WTC11 (cell line): Measurements from ENCODE around the gene FOXA2. TPM values are rescaled to one million over a fixed set of nuclear protein-coding genes. Genes with fewer than 3 reads are reported as not detected.

Experiments used
- ATAC-seq: fragments of 200-7000 bp; cut with Tn5 transposase; 2 replicates; pipeline ENCODE4 v1.10.0; 2021; ENCODE audit warnings: mild to moderate bottlenecking, moderate library complexity
- CTCF ChIA-PET: fragments of 300-600 bp; sonication (Branson Sonifier 250); formaldehyde crosslinking; loops from one replicate; lab custom pipeline; 2021; ENCODE audit warnings: antibody characterized with exemption; lab: Charles Lee
- POLR2A ChIA-PET: fragments of 350-600 bp; sonication (Branson Sonifier 250); formaldehyde crosslinking; loops from one replicate; lab custom pipeline; 2021; ENCODE audit warnings: antibody characterized with exemption; lab: Charles Lee
- DNase-seq: peaks from one replicate; pipeline ENCODE4 v3.0.0; 2021; ENCODE audit warnings: low spot score
- H3K27ac Mint-ChIP-seq: 2 replicates; pipeline ENCODE4 v1.8.0; 2021; ENCODE audit warnings: mixed read lengths
- H3K27me3 Mint-ChIP-seq: 2 replicates; pipeline ENCODE4 v1.8.0; 2021; ENCODE audit warnings: low read depth, mild to moderate bottlenecking, moderate library complexity, mixed read lengths
- H3K36me3 Mint-ChIP-seq: 2 replicates; pipeline ENCODE4 v1.8.0; 2021; ENCODE audit warnings: mixed read lengths
- H3K4me1 Mint-ChIP-seq: 2 replicates; pipeline ENCODE4 v1.8.0; 2022; ENCODE audit warnings: mixed read lengths
- H3K4me3 Mint-ChIP-seq: 2 replicates; pipeline ENCODE4 v1.8.0; 2021; ENCODE audit warnings: mild to moderate bottlenecking, moderate library complexity, mixed read lengths
- H3K9me3 Mint-ChIP-seq: 2 replicates; pipeline ENCODE4 v1.8.0; 2021; ENCODE audit warnings: mixed read lengths
- ARID4B ChIP-seq: sonication (generic); formaldehyde crosslinking; IDR thresholded peaks from 2 replicates; pipeline ENCODE4 v1.8.0; 2023; ENCODE audit warnings: missing genetic modification reagents, mild to moderate bottlenecking, borderline replicate concordance
- CBFB ChIP-seq: sonication (generic); formaldehyde crosslinking; IDR thresholded peaks from 2 replicates; pipeline ENCODE4 v1.8.1; 2022; ENCODE audit warnings: mild to moderate bottlenecking, low read depth, missing genetic modification reagents
- CDX4 ChIP-seq: fragments of 250-450 bp; sonication (Bioruptor Pico); IDR thresholded peaks from 2 replicates; pipeline ENCODE4 v1.9.0; 2021; ENCODE audit warnings: moderate library complexity, mild to moderate bottlenecking, inconsistent platforms, borderline replicate concordance
- CREB1 ChIP-seq: sonication (generic); formaldehyde crosslinking; IDR thresholded peaks from 2 replicates; pipeline ENCODE4 v1.8.0; 2023; ENCODE audit warnings: mild to moderate bottlenecking, missing genetic modification reagents
- EMX1 ChIP-seq: fragments of 250-450 bp; sonication (Bioruptor Pico); IDR thresholded peaks from 2 replicates; pipeline ENCODE4 v1.8.0; 2021; ENCODE audit warnings: mild to moderate bottlenecking
- ETV6 ChIP-seq: sonication (generic); formaldehyde crosslinking; IDR thresholded peaks from 2 replicates; pipeline ENCODE4 v1.8.1; 2022; ENCODE audit warnings: mild to moderate bottlenecking, missing genetic modification reagents
- GABPB1 ChIP-seq: sonication (generic); formaldehyde crosslinking; IDR thresholded peaks from 2 replicates; pipeline ENCODE4 v1.8.1; 2023; ENCODE audit warnings: mild to moderate bottlenecking, missing genetic modification reagents
- GRHL2 ChIP-seq: fragments of 250-450 bp; sonication (Bioruptor Pico); IDR thresholded peaks from 2 replicates; pipeline ENCODE4 v1.8.0; 2022; ENCODE audit warnings: mild to moderate bottlenecking, moderate library complexity; ENCODE audit not compliant: insufficient replicate concordance, severe bottlenecking
- MLX ChIP-seq: sonication (generic); formaldehyde crosslinking; IDR thresholded peaks from 2 replicates; pipeline ENCODE4 v1.8.1; 2023; ENCODE audit warnings: mild to moderate bottlenecking, missing genetic modification reagents, moderate library complexity
- MXD4 ChIP-seq: fragments of 250-450 bp; sonication (Bioruptor Pico); IDR thresholded peaks from 2 replicates; pipeline ENCODE4 v1.8.0; 2021; ENCODE audit warnings: mild to moderate bottlenecking, moderate library complexity, borderline replicate concordance
- NR1H2 ChIP-seq: sonication (generic); formaldehyde crosslinking; IDR thresholded peaks from 2 replicates; pipeline ENCODE4 v1.9.0; 2021; ENCODE audit warnings: mild to moderate bottlenecking, moderate library complexity, missing genetic modification reagents
- RELA ChIP-seq: sonication (generic); formaldehyde crosslinking; IDR thresholded peaks from 2 replicates; pipeline ENCODE4 v1.8.1; 2022; ENCODE audit warnings: missing genetic modification reagents, mild to moderate bottlenecking, borderline replicate concordance
- SMAD4 ChIP-seq: sonication (generic); formaldehyde crosslinking; IDR thresholded peaks from 2 replicates; pipeline ENCODE4 v1.8.0; 2022; ENCODE audit warnings: mild to moderate bottlenecking, missing genetic modification reagents
- SOX15 ChIP-seq: fragments of 250-450 bp; sonication (Bioruptor Pico); IDR thresholded peaks from 2 replicates; pipeline ENCODE4 v1.9.0; 2021; ENCODE audit warnings: mild to moderate bottlenecking
- USF1 ChIP-seq: sonication (generic); formaldehyde crosslinking; IDR thresholded peaks from 2 replicates; pipeline ENCODE4 v1.8.0; 2022; ENCODE audit warnings: mild to moderate bottlenecking, missing genetic modification reagents
- ZBTB21 ChIP-seq: sonication (generic); formaldehyde crosslinking; IDR thresholded peaks from 2 replicates; pipeline ENCODE4 v1.8.1; 2023; ENCODE audit warnings: mild to moderate bottlenecking, missing genetic modification reagents, borderline replicate concordance
- ZNF121 ChIP-seq: sonication (generic); formaldehyde crosslinking; IDR thresholded peaks from 2 replicates; pipeline ENCODE4 v1.8.0; 2023; ENCODE audit warnings: missing genetic modification reagents
- ZNF512 ChIP-seq: sonication (generic); formaldehyde crosslinking; IDR thresholded peaks from 2 replicates; pipeline ENCODE4 v1.8.1; 2022; ENCODE audit warnings: missing genetic modification reagents, borderline replicate concordance
- total RNA-seq: library from RNA; stranded (reverse); gene quantifications from 3 replicates; pipeline ENCODE4 v1.2.3, GENCODE V29; 2021
- TF ChIP-seq, protein P1 (sequence below): sonication (generic); formaldehyde crosslinking; IDR thresholded peaks from 2 replicates; pipeline ENCODE4 v1.8.0; 2023; ENCODE audit warnings: missing genetic modification reagents
- TF ChIP-seq, protein P2 (sequence below): fragments of 250-450 bp; sonication (Bioruptor Pico); IDR thresholded peaks from 2 replicates; pipeline ENCODE4 v1.9.0; 2021; ENCODE audit warnings: mild to moderate bottlenecking
- TF ChIP-seq, protein P3 (sequence below): sonication (generic); formaldehyde crosslinking; IDR thresholded peaks from 2 replicates; pipeline ENCODE4 v1.8.1; 2022; ENCODE audit warnings: mild to moderate bottlenecking, missing genetic modification reagents, moderate library complexity, borderline replicate concordance

Gene FOXA2
- total RNA-seq, 1 experiment from 2014 or later = 3.1 TPM

- TF ChIP-seq MXD4 (CRISPR knock-in tag) (no peak), ZNF121 (CRISPR knock-in tag) (peak; percentile 3; the same call in 1 of the 2 replicates), SMAD4 (no peak)
- Mint-ChIP-seq H3K4me1 (peaks cover 25% of the 10 kb centered on the region), H3K36me3 (no peaks in the 10 kb centered on the region), H3K4me3 (no peak overlapping the region), H3K27me3 (peaks cover 41% of the 10 kb centered on the region), H3K9me3 (no peaks in the 10 kb centered on the region), H3K27ac (no peak overlapping the region)
- CTCF ChIA-PET = interaction anchor here (0.8 to 1.5 kb wide), 7 partner anchors 33 to 287 kb away, joined by 3 to 8 read pairs (median 4); partner anchors contain the start of gene FOXA2
- POLR2A ChIA-PET = no interaction called here
- DNase-seq = no peak
- peak; percentile 77 for ATAC-seq
These were observed 38.8 kb upstream of the FOXA2 start for GRCh38 chr20:22623211-22623610.

DNA sequence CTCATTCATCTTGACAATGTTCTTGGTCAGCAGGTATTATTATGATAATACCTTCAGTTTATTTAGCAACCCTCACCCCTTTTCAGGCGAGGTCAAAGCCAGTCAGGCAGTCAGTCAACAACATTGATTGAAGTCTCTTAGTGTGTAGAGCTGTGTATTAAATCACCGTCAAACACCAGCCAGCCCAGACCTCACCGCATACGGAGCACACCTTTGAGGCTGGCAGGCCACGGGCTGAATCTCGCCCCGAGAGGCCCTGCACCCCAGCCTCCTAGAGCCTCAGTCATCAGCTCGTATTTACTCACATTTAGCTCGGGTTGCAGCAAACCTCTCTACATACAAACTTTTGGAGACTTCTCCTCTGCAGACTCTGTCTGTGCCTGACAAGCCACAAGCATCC is 36.0 kb upstream of the FOXA2 start:
- Mint-ChIP-seq H3K36me3 (no peaks in the 10 kb centered on the region), H3K27ac (no peak overlapping the region)
- peak; percentile 56 for ATAC-seq
- TF ChIP-seq, protein P1, sequence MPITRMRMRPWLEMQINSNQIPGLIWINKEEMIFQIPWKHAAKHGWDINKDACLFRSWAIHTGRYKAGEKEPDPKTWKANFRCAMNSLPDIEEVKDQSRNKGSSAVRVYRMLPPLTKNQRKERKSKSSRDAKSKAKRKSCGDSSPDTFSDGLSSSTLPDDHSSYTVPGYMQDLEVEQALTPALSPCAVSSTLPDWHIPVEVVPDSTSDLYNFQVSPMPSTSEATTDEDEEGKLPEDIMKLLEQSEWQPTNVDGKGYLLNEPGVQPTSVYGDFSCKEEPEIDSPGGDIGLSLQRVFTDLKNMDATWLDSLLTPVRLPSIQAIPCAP (CRISPR knock-in tag) = no peak
- no peak for TF ChIP-seq CBFB (CRISPR knock-in tag)
- TF ChIP-seq RELA (CRISPR knock-in tag) = no peak
- TF ChIP-seq, all 79 proteins: peak for 0
- POLR2A ChIA-PET = interaction anchor here (0.5 kb wide), 1 partner anchor 73 kb away, joined by 3 read pairs; no protein-coding TSS in a partner anchor
- H3K4me3 Mint-ChIP-seq = peak overlapping the region; percentile 20
- peaks cover 25% of the 10 kb centered on the region for H3K4me1 Mint-ChIP-seq
- no peaks in the 10 kb centered on the region for H3K9me3 Mint-ChIP-seq
- no peak for DNase-seq
- CTCF ChIA-PET = interaction anchor here (0.8 to 2.3 kb wide), 2 partner anchors 34 to 281 kb away, joined by 3 to 19 read pairs; no protein-coding TSS in a partner anchor
- H3K27me3 Mint-ChIP-seq = peaks cover 47% of the 10 kb centered on the region

DNA sequence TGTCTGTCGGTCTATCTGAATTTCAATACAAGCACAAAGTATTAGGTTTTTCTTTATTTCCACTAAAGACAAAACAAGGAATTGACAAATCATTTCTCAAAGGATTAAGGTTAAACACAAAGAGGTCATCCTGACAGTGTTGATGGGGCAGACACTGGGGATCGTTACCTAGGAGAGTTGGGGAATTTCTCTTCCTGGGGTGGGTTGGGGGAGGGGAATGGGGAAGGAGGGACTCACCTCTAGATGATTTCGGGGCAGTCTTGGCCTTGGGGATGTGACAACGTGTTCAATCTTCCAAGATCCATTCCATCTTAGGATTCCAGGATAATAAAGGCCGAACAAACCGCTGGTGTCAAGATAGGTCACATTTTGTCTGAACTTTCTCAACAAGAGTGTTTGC is 35.4 kb upstream of the FOXA2 start:
- Mint-ChIP-seq H3K27me3 (peaks cover 47% of the 10 kb centered on the region), H3K36me3 (no peaks in the 10 kb centered on the region), H3K4me1 (peaks cover 25% of the 10 kb centered on the region), H3K27ac (no peak overlapping the region), H3K9me3 (no peaks in the 10 kb centered on the region), H3K4me3 (0 out of 2 replicates have a peak overlapping the region, but pooled peaks have one; percentile 20)
- no peak for TF ChIP-seq ZBTB21 (CRISPR knock-in tag)
- TF ChIP-seq ETV6 (CRISPR knock-in tag) = no peak
- TF ChIP-seq USF1 (CRISPR knock-in tag) = no peak
- no peak for TF ChIP-seq MLX (CRISPR knock-in tag)
- TF ChIP-seq, protein P2, sequence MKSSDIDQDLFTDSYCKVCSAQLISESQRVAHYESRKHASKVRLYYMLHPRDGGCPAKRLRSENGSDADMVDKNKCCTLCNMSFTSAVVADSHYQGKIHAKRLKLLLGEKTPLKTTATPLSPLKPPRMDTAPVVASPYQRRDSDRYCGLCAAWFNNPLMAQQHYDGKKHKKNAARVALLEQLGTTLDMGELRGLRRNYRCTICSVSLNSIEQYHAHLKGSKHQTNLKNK (CRISPR knock-in tag) = no peak
- TF ChIP-seq EMX1 (CRISPR knock-in tag) = no peak
- TF ChIP-seq GABPB1 = no peak
- TF ChIP-seq NR1H2 = no peak
- no peak for TF ChIP-seq CREB1
- TF ChIP-seq ARID4B = no peak
- TF ChIP-seq SOX15 (CRISPR knock-in tag) = no peak
- no peak for TF ChIP-seq ZNF512
- TF ChIP-seq, protein P3, sequence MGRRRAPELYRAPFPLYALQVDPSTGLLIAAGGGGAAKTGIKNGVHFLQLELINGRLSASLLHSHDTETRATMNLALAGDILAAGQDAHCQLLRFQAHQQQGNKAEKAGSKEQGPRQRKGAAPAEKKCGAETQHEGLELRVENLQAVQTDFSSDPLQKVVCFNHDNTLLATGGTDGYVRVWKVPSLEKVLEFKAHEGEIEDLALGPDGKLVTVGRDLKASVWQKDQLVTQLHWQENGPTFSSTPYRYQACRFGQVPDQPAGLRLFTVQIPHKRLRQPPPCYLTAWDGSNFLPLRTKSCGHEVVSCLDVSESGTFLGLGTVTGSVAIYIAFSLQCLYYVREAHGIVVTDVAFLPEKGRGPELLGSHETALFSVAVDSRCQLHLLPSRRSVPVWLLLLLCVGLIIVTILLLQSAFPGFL (CRISPR knock-in tag) = no peak
- TF ChIP-seq CDX4 (CRISPR knock-in tag) = no peak
- no peak for TF ChIP-seq GRHL2
- TF ChIP-seq MXD4 (CRISPR knock-in tag) = no peak
- ChIA-PET POLR2A (no interaction called here), CTCF (interaction anchor here (2.3 kb wide), 1 partner anchor 33 kb away, joined by 19 read pairs; no protein-coding TSS in a partner anchor)
- peak; percentile 52 for ATAC-seq
- no peak for DNase-seq
